Measurements from ENCODE around the gene CCAR1. TPM values are rescaled to one million over a fixed set of nuclear protein-coding genes. Genes with fewer than 3 reads are reported as not detected.
"Not testable (repeated sequence)": the region's sequence is repeated elsewhere in the genome, so short reads cannot be mapped to it uniquely, and the experiment has no call there.

The CCAR1 gene
- total and polyA plus RNA-seq, 7 experiments from 2014 or later: 31.7 to 89.5 (median 87.7) TPM

DNA sequence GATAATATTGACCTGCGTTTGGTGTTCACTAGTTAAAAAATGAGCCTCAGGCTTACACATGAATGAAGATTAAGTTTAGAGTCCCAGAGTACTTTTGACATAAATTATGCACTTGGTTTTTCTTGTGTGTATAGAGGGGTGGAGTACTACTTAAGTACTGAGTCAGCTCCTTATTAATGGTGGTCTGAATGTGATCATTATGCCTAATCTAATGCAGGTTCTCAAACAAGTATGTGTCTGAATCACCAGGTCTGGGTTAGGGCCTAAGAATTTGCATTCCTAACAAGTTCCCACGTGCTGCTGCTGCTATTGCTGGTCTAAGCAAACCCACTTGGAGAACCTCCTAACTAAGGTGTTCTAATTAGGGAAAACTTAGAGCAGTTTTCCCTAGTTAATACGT, 75.6 kb downstream of the CCAR1 start:
- peaks cover 0 to 1% (median 0%) of the 10 kb centered on the region in 11 donors for H3K9me3 Mint-ChIP-seq
- Histone ChIP-seq H3K9me3 (ENCODE audit: control insufficient read depth in 2 of 3, low read length in 3 of 3) (no peaks in the 10 kb centered on the region), H3K27ac (ENCODE audit: low read depth, low read length) (no peak overlapping the region), H3K36me3 (ENCODE audit: control insufficient read depth in 2 of 3, insufficient read depth in 3 of 3, low read length in 3 of 3) (peaks cover 0 to 31% (median 0%) of the 10 kb centered on the region in 3 experiments), H3K4me1 (ENCODE audit: control insufficient read depth in 2 of 2, insufficient read depth in 2 of 2, low read length in 2 of 2) (no peaks in the 10 kb centered on the region), H3K27me3 (ENCODE audit: control insufficient read depth in 2 of 2, insufficient read depth in 2 of 2, low read length in 2 of 2) (no peaks in the 10 kb centered on the region), H3K4me3 (ENCODE audit: low read length) (no peak overlapping the region)
- no peaks in the 10 kb centered on the region for H3K27me3 Mint-ChIP-seq
- H3K36me3 Mint-ChIP-seq: peaks cover 0 to 11% (median 5%) of the 10 kb centered on the region in 5 donors
- ChIA-PET POLR2A (no interaction called here), CTCF (interaction anchor here (0.6 kb wide), 1 partner anchor 641 kb away, joined by 4 read pairs; no protein-coding TSS in a partner anchor)
- no peak overlapping the region for H3K4me3 Mint-ChIP-seq
- no peak for ATAC-seq
- no peaks in the 10 kb centered on the region for H3K4me1 Mint-ChIP-seq
- no peak for DNase-seq
- peak overlapping the region in 2 of 9 donors; percentile 36 to 37 for H3K27ac Mint-ChIP-seq
- intact Hi-C loops (cut with micrococcal nuclease): no loop called here

DNA sequence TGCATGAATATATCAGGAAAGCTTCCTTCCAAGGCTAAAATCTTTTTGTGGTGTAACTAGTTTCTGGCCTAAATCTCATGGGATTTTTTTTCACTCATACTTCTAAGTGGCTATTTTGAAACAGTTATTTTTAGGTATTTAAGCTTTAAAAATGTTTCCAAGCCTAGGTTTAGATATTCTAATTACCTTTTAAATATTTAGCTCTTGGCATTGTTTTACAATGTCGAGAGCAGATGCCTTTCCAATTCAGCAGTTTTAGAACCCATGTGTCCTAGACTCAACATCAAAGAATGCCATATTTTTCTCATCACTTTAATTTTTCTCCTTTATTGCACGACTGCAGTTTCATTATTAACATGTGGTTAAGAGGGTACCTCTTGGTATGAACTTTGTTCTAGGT, 79.2 kb downstream of the CCAR1 start:
- Mint-ChIP-seq H3K4me3 (no peak overlapping the region), H3K27me3 (no peaks in the 10 kb centered on the region), H3K4me1 (no peaks in the 10 kb centered on the region), H3K27ac (no peak overlapping the region), H3K9me3 (no peaks in the 10 kb centered on the region), H3K36me3 (peaks cover 0 to 5% (median 0%) of the 10 kb centered on the region in 5 donors)
- Histone ChIP-seq H3K27me3 (ENCODE audit: control insufficient read depth in 2 of 2, insufficient read depth in 2 of 2, low read length in 2 of 2) (no peaks in the 10 kb centered on the region), H3K9me3 (ENCODE audit: control insufficient read depth in 2 of 3, low read length in 3 of 3) (no peaks in the 10 kb centered on the region), H3K36me3 (ENCODE audit: control insufficient read depth in 2 of 3, insufficient read depth in 3 of 3, low read length in 3 of 3) (peaks cover 0 to 13% (median 0%) of the 10 kb centered on the region in 3 experiments), H3K4me1 (ENCODE audit: control insufficient read depth in 2 of 2, insufficient read depth in 2 of 2, low read length in 2 of 2) (no peaks in the 10 kb centered on the region), H3K27ac (ENCODE audit: low read depth, low read length) (no peak overlapping the region), H3K4me3 (ENCODE audit: low read length) (no peak overlapping the region)
- intact Hi-C loops (cut with micrococcal nuclease): no loop called here
- no peak for ATAC-seq
- POLR2A ChIA-PET: no interaction called here
- CTCF ChIA-PET: no interaction called here
- no peak for DNase-seq

DNA sequence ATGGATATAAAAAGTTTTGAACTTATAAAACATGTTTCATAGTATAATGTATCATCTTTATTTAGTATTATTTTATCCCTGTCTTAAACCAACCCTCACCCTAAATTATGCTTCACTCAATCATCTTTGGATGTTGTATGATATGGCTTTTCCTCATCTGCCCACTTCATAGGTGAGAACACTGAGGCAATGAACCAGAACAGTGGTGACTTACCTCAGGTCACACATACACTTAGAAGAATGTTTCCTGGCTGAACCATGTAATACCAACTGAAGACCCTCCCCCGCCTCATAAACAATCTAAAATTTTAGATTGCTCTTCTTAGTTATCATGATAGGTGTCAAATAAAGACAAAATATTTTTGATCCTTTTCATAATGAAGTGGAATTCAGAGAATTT, 83.7 kb downstream of the CCAR1 start:
- Mint-ChIP-seq H3K27me3 (no peaks in the 10 kb centered on the region), H3K36me3 (no peaks in the 10 kb centered on the region), H3K27ac (no peak overlapping the region), H3K9me3 (no peaks in the 10 kb centered on the region), H3K4me1 (no peaks in the 10 kb centered on the region), H3K4me3 (no peak overlapping the region)
- Histone ChIP-seq H3K27ac (ENCODE audit: low read depth, low read length) (no peak overlapping the region), H3K4me3 (ENCODE audit: low read length) (no peak overlapping the region), H3K4me1 (ENCODE audit: control insufficient read depth in 2 of 2, insufficient read depth in 2 of 2, low read length in 2 of 2) (no peaks in the 10 kb centered on the region), H3K9me3 (ENCODE audit: control insufficient read depth in 2 of 3, low read length in 3 of 3) (no peaks in the 10 kb centered on the region), H3K27me3 (ENCODE audit: control insufficient read depth in 2 of 2, insufficient read depth in 2 of 2, low read length in 2 of 2) (no peaks in the 10 kb centered on the region), H3K36me3 (ENCODE audit: control insufficient read depth in 2 of 3, insufficient read depth in 3 of 3, low read length in 3 of 3) (no peaks in the 10 kb centered on the region)
- POLR2A ChIA-PET: no interaction called here
- no peak for ATAC-seq
- intact Hi-C loops (cut with micrococcal nuclease): no loop called here
- CTCF ChIA-PET: no interaction called here
- DNase-seq: no peak

DNA sequence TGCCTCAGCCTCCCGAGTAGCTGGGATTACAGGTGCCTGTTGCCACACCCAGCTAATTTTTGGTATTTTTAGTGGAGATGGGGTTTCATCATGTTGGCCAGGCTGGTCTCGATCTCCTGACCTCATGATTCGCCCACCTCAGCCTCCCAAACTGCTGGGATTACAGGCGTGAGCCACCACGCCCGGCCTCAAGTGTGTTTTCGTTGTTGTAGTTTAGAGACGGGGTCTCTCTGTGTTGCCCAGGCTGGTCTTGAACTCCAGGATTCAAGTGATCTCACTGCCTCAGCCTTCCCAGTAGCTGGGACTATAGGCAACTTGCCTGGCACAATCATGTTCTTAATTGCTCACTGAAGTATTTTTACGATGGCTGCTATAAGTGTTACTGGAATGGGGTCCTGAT, 89.8 kb downstream of the CCAR1 start:
- DNase-seq; intact Hi-C loops (cut with micrococcal nuclease); H3K27me3 Mint-ChIP-seq; POLR2A ChIA-PET; CTCF ChIA-PET; H3K27ac Mint-ChIP-seq; H3K27me3 ChIP-seq (ENCODE audit: control insufficient read depth in 2 of 2, insufficient read depth in 2 of 2, low read length in 2 of 2); ATAC-seq; H3K4me1 ChIP-seq (ENCODE audit: control insufficient read depth in 2 of 2, insufficient read depth in 2 of 2, low read length in 2 of 2); H3K4me3 Mint-ChIP-seq; H3K36me3 ChIP-seq (ENCODE audit: control insufficient read depth in 2 of 3, insufficient read depth in 3 of 3, low read length in 3 of 3); H3K27ac ChIP-seq (ENCODE audit: low read depth, low read length); H3K36me3 Mint-ChIP-seq; H3K4me3 ChIP-seq (ENCODE audit: low read length); H3K9me3 ChIP-seq (ENCODE audit: control insufficient read depth in 2 of 3, low read length in 3 of 3); H3K4me1 Mint-ChIP-seq; H3K9me3 Mint-ChIP-seq: not testable (repeated sequence)

DNA sequence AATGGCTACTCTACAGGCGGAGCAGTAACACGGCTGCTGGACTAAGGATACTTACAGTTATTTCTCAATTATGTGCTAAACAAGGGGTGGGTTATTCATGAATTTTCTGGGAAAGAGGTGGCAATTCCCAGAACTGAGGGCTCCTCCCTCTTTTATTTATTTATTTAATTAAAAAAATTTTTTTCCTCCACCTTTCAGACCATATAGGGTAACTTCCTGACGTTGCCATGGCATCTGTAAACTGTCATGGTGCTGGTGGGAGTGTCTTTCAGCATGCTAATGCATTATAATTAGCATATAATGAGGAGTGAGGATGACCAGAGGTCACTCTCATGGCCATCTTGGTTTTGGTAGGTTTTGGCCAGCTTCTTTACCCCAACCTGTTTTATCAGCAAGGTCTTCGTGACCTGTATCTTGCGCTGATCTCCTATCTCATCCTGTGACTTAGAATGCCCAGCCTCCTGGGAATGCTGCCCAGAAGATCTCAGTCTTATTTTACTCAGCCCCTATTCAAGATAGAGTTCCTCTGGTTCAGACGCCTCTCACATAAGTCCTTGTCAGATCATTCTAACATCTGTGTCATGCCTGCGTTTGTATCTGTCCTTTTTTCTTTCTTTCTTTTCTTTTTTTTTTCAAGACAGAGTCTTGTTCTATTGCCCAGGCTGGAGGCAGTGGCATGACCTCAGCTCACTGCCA, 90.4 kb downstream of the CCAR1 start:
- H3K27ac Mint-ChIP-seq: no peak overlapping the region
- Histone ChIP-seq H3K27me3 (ENCODE audit: control insufficient read depth in 2 of 2, insufficient read depth in 2 of 2, low read length in 2 of 2) (no peaks in the 10 kb centered on the region), H3K4me3 (ENCODE audit: low read length) (no peak overlapping the region), H3K9me3 (ENCODE audit: control insufficient read depth in 2 of 3, low read length in 3 of 3) (no peaks in the 10 kb centered on the region), H3K4me1 (ENCODE audit: control insufficient read depth in 2 of 2, insufficient read depth in 2 of 2, low read length in 2 of 2) (no peaks in the 10 kb centered on the region), H3K36me3 (ENCODE audit: control insufficient read depth in 2 of 3, insufficient read depth in 3 of 3, low read length in 3 of 3) (no peaks in the 10 kb centered on the region), H3K27ac (ENCODE audit: low read depth, low read length) (no peak overlapping the region)
- no peaks in the 10 kb centered on the region for H3K36me3 Mint-ChIP-seq
- ChIA-PET CTCF (no interaction called here), POLR2A (no interaction called here)
- peaks cover 0 to 4% (median 0%) of the 10 kb centered on the region in 5 donors for H3K27me3 Mint-ChIP-seq
- no peak overlapping the region for H3K4me3 Mint-ChIP-seq
- ATAC-seq (no peak), DNase-seq (no peak)
- no peaks in the 10 kb centered on the region for H3K9me3 Mint-ChIP-seq
- no peaks in the 10 kb centered on the region for H3K4me1 Mint-ChIP-seq
- intact Hi-C loops (cut with micrococcal nuclease): no loop called here

DNA sequence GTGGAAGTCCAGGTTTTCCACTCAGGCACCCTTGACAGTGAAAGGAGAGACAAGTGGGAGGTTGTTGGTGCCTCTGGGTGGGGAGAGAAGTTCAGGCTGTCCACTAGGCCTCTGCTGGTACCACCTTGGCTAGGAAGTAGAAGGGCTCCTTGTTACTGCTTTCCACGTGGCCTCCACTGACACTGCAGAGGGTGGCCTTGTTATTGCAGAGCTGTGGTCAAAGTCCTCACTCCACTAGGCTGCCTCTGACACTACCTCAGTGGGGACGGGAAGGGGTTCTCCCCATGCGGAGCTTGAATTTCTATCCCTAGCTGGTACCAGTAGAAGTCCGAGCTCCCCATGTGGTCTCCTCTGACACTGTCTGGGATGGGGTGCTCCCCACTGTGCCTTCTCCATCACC, 91.4 kb downstream of the CCAR1 start:
- Mint-ChIP-seq H3K9me3 (no peaks in the 10 kb centered on the region), H3K27me3 (peaks cover 0 to 4% (median 0%) of the 10 kb centered on the region in 5 donors), H3K36me3 (no peaks in the 10 kb centered on the region), H3K27ac (no peak overlapping the region), H3K4me3 (no peak overlapping the region), H3K4me1 (no peaks in the 10 kb centered on the region)
- ATAC-seq (no peak), DNase-seq (no peak)
- Histone ChIP-seq H3K4me1 (ENCODE audit: control insufficient read depth in 2 of 2, insufficient read depth in 2 of 2, low read length in 2 of 2) (no peaks in the 10 kb centered on the region), H3K4me3 (ENCODE audit: low read length) (no peak overlapping the region), H3K27ac (ENCODE audit: low read depth, low read length) (no peak overlapping the region), H3K27me3 (ENCODE audit: control insufficient read depth in 2 of 2, insufficient read depth in 2 of 2, low read length in 2 of 2) (no peaks in the 10 kb centered on the region), H3K9me3 (ENCODE audit: control insufficient read depth in 2 of 3, low read length in 3 of 3) (no peaks in the 10 kb centered on the region), H3K36me3 (ENCODE audit: control insufficient read depth in 2 of 3, insufficient read depth in 3 of 3, low read length in 3 of 3) (no peaks in the 10 kb centered on the region)
- POLR2A ChIA-PET: no interaction called here
- intact Hi-C loops (cut with micrococcal nuclease): no loop called here
- CTCF ChIA-PET: no interaction called here

DNA sequence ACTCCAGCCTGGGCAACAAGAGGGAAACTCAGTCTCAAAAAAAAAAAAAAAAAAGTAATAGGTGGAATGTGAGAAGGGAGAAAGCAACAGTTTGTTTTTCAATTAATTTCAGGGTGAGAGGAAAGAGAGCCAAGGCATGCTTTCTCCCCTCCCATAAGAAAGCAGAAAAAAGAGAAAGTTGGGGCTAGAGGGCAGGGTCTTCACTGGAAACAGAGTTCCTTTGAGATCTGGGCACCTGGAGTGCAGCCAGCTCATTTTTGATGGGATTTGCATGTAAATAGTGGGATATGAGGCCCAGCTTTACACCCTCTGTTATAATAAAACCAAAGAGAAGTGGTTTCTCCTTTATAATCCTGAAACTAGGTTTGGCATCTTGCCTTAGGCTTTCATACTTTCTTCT, 92.5 kb downstream of the CCAR1 start:
- Mint-ChIP-seq H3K4me1 (no peaks in the 10 kb centered on the region), H3K27me3 (peaks cover 0 to 4% (median 0%) of the 10 kb centered on the region in 5 donors), H3K4me3 (no peak overlapping the region), H3K27ac (no peak overlapping the region), H3K36me3 (no peaks in the 10 kb centered on the region), H3K9me3 (no peaks in the 10 kb centered on the region)
- no peak for DNase-seq
- H3K27ac ChIP-seq (ENCODE audit: low read depth, low read length): no peak overlapping the region
- ChIA-PET CTCF (interaction anchor here (0.6 kb wide), 1 partner anchor 456 kb away, joined by 3 read pairs; no protein-coding TSS in a partner anchor), POLR2A (interaction anchor here (1.1 kb wide), 1 partner anchor 12 kb away, joined by 3 read pairs; no protein-coding TSS in a partner anchor)
- ATAC-seq: no peak
- no peaks in the 10 kb centered on the region for H3K27me3 ChIP-seq (ENCODE audit: control insufficient read depth in 2 of 2, insufficient read depth in 2 of 2, low read length in 2 of 2)
- H3K4me1 ChIP-seq (ENCODE audit: control insufficient read depth in 2 of 2, insufficient read depth in 2 of 2, low read length in 2 of 2): no peaks in the 10 kb centered on the region
- H3K4me3 ChIP-seq (ENCODE audit: low read length): no peak overlapping the region
- intact Hi-C loops (cut with micrococcal nuclease): no loop called here
- no peaks in the 10 kb centered on the region for H3K36me3 ChIP-seq (ENCODE audit: control insufficient read depth in 2 of 3, insufficient read depth in 3 of 3, low read length in 3 of 3)
- no peaks in the 10 kb centered on the region for H3K9me3 ChIP-seq (ENCODE audit: control insufficient read depth in 2 of 3, low read length in 3 of 3)
